CD8-positive, alpha-beta memory T cell (primary cell): ENCODE measurements around the gene LAMTOR3. TPM values are rescaled to one million over a fixed set of nuclear protein-coding genes. Genes with fewer than 3 reads are reported as not detected.

Source experiments
- CTCF ChIA-PET: fragments of 350-600 bp; sonication (Branson Sonifier 250); formaldehyde crosslinking; loops from one replicate; lab custom pipeline; 2021; ENCODE audit warnings: antibody characterized with exemption; lab: Charles Lee
- POLR2A ChIA-PET: fragments of 350-600 bp; sonication (Branson Sonifier 250); formaldehyde crosslinking; loops from one replicate; lab custom pipeline; 2021; ENCODE audit warnings: antibody characterized with exemption; lab: Charles Lee
- DNase-seq, 5 donors: peaks; one replicate each; pipeline versions ENCODE4 v3.0.0 to v3.0.0-alpha.2; 2020 to 2022; ENCODE audit warnings: mixed read lengths in 1 of 5
- H3K27ac ChIP-seq: one replicate; pipeline ENCODE4 v1.7.0; 2013; ENCODE audit warnings: low read depth, mild to moderate bottlenecking, low read length, moderate library complexity
- H3K27me3 ChIP-seq: 2 replicates; pipeline ENCODE4 v1.7.0; 2013; ENCODE audit warnings: low read length, mild to moderate bottlenecking; ENCODE audit not compliant: insufficient read depth, poor library complexity, severe bottlenecking
- H3K36me3 ChIP-seq: 2 replicates; pipeline ENCODE4 v1.7.0; 2013; ENCODE audit warnings: mild to moderate bottlenecking, low read length, moderate library complexity; ENCODE audit not compliant: insufficient read depth
- H3K4me1 ChIP-seq: 2 replicates; pipeline ENCODE4 v1.7.0; 2013; ENCODE audit warnings: mild to moderate bottlenecking, low read length, moderate library complexity; ENCODE audit not compliant: insufficient read depth
- H3K4me3 ChIP-seq: 2 replicates; pipeline ENCODE4 v1.7.0; 2013; ENCODE audit warnings: mild to moderate bottlenecking, low read length
- H3K9me3 ChIP-seq: 2 replicates; pipeline ENCODE4 v1.7.0; 2013; ENCODE audit warnings: mild to moderate bottlenecking, low read length
- H3K27ac Mint-ChIP-seq, 8 donors: one replicate each; pipeline ENCODE4 v1.8.0; 2020 to 2021; ENCODE audit warnings: mixed read lengths in 8 of 8, mild to moderate bottlenecking in 6 of 8, inconsistent platforms in 3 of 8, moderate library complexity in 3 of 8
- H3K27me3 Mint-ChIP-seq, 2 donors: one replicate each; pipeline ENCODE4 v1.8.0; 2020 to 2021; ENCODE audit warnings: mixed read lengths in 2 of 2, mild to moderate bottlenecking in 1 of 2, moderate library complexity in 1 of 2
- H3K36me3 Mint-ChIP-seq, 3 donors: one replicate each; pipeline ENCODE4 v1.8.0; 2020 to 2021; ENCODE audit warnings: mixed read lengths in 3 of 3, inconsistent platforms in 1 of 3, mild to moderate bottlenecking in 1 of 3
- H3K4me1 Mint-ChIP-seq, 3 donors: one replicate each; pipeline ENCODE4 v1.8.0; 2020 to 2021; ENCODE audit warnings: mixed read lengths in 3 of 3, inconsistent platforms in 1 of 3, mild to moderate bottlenecking in 1 of 3
- H3K4me3 Mint-ChIP-seq, 7 donors: one replicate each; pipeline ENCODE4 v1.8.0; 2020 to 2021; ENCODE audit warnings: mixed read lengths in 7 of 7, mild to moderate bottlenecking in 6 of 7, moderate library complexity in 4 of 7, inconsistent platforms in 2 of 7
- H3K9me3 Mint-ChIP-seq, 5 donors: one replicate each; pipeline ENCODE4 v1.8.0; 2020 to 2022; ENCODE audit warnings: mixed read lengths in 5 of 5, mild to moderate bottlenecking in 3 of 5, moderate library complexity in 2 of 5, inconsistent platforms in 1 of 5
- polyA plus RNA-seq: library from polyadenylated mRNA; unstranded; fragments of 300-500 nt; fragmentation: Illumina TruSeq; gene quantifications from one replicate; pipeline ENCODE4 v1.2.3, GENCODE V29; 2021
- total RNA-seq, 2 experiments: library from RNA; stranded (reverse); gene quantifications; one replicate each; pipeline ENCODE4 v1.2.3, GENCODE V29; 2021

Gene LAMTOR3
- total and polyA plus RNA-seq, 3 experiments from 2014 or later = 35.7 to 39.0 (median 37.9) TPM

- no peak overlapping the region for H3K4me3 ChIP-seq
- Mint-ChIP-seq H3K36me3 (peaks cover 0 to 31% (median 10%) of the 10 kb centered on the region in 3 donors), H3K4me1 (peaks cover 9 to 44% (median 24%) of the 10 kb centered on the region in 3 donors), H3K27ac (peak overlapping the region in 2 of 8 donors; percentile 22 to 59), H3K27me3 (no peaks in the 10 kb centered on the region), H3K4me3 (no peak overlapping the region), H3K9me3 (no peaks in the 10 kb centered on the region)
- peak overlapping the region; percentile 51 for H3K27ac ChIP-seq
- POLR2A ChIA-PET = no interaction called here
- DNase-seq = no peak
- no peaks in the 10 kb centered on the region for H3K36me3 ChIP-seq
- H3K4me1 ChIP-seq = peaks cover 26% of the 10 kb centered on the region
- CTCF ChIA-PET = no interaction called here
- no peaks in the 10 kb centered on the region for H3K27me3 ChIP-seq
- no peaks in the 10 kb centered on the region for H3K9me3 ChIP-seq
Observed at GRCh38 chr4:99843413-99843812, 50.8 kb downstream of the LAMTOR3 start.

- POLR2A ChIA-PET = no interaction called here
- Mint-ChIP-seq H3K36me3 (peaks cover 0 to 44% (median 15%) of the 10 kb centered on the region in 3 donors), H3K9me3 (no peaks in the 10 kb centered on the region), H3K27ac (peak overlapping the region in 2 of 8 donors; percentile 29 to 46), H3K4me3 (no peak overlapping the region), H3K27me3 (no peaks in the 10 kb centered on the region), H3K4me1 (peaks cover 9 to 22% (median 11%) of the 10 kb centered on the region in 3 donors)
- CTCF ChIA-PET = no interaction called here
- Histone ChIP-seq H3K4me3 (no peak overlapping the region), H3K9me3 (no peaks in the 10 kb centered on the region), H3K27me3 (no peaks in the 10 kb centered on the region), H3K36me3 (peaks cover 6% of the 10 kb centered on the region), H3K27ac (no peak overlapping the region), H3K4me1 (peaks cover 13% of the 10 kb centered on the region)
- no peak for DNase-seq
Observed at GRCh38 chr4:99841129-99841528, 53.1 kb downstream of the LAMTOR3 start.

DNA sequence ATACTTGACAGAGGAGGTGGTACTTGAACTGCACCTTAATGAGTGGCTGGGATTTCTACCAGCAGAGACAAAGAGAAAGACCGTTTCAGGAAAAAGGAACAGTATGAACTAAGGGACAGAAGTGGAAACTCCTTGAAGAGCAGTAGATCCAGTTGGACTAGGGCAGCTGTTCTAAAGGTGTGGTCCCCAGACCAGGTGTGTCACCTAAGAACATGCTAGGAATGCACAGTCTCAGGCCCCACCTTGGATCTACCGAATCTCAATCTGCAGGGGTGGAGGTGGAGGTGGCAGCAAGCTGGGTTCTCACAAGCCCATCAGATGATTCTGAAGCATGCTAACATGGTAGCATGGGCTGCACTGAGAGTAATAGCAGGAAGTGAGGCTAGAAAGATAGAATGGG, 55.3 kb downstream of the LAMTOR3 start:
- Histone ChIP-seq H3K9me3 (no peaks in the 10 kb centered on the region), H3K27ac (no peak overlapping the region), H3K4me1 (no peaks in the 10 kb centered on the region), H3K27me3 (no peaks in the 10 kb centered on the region), H3K4me3 (no peak overlapping the region), H3K36me3 (peaks cover 16% of the 10 kb centered on the region)
- no peak overlapping the region for H3K4me3 Mint-ChIP-seq
- DNase-seq = no peak
- no peaks in the 10 kb centered on the region for H3K27me3 Mint-ChIP-seq
- H3K4me1 Mint-ChIP-seq = peaks cover 0 to 7% (median under 1%) of the 10 kb centered on the region in 3 donors
- peak overlapping the region in 1 of 8 donors; percentile 53 for H3K27ac Mint-ChIP-seq
- no peaks in the 10 kb centered on the region for H3K9me3 Mint-ChIP-seq
- peaks cover 0 to 54% (median 22%) of the 10 kb centered on the region in 3 donors for H3K36me3 Mint-ChIP-seq
- ChIA-PET CTCF (no interaction called here), POLR2A (no interaction called here)

DNA sequence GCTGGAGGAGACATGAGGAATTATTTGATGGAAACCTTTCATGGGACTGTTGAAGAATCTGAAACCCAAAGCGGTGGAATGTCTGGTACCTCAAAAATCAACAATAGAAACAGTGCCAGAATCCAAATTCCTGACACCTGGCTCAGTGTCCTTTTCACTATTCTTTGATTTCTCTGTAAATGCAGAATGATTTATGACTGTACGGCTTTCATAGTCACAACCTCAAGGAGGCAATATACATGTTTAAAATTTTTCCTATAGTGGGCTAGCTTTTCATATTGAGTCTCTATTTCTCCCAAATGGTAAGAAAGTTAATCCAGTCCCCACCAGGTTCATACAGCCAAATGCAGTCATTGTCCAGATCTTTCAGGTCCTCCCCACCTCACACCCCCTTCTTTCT, 58.3 kb downstream of the LAMTOR3 start:
- H3K36me3 ChIP-seq = peaks cover 16% of the 10 kb centered on the region
- Mint-ChIP-seq H3K9me3 (no peaks in the 10 kb centered on the region), H3K36me3 (peaks cover 0 to 36% (median 15%) of the 10 kb centered on the region in 3 donors), H3K27ac (no peak overlapping the region), H3K4me3 (no peak overlapping the region), H3K4me1 (peaks cover 0 to under 1% (median 0%) of the 10 kb centered on the region in 3 donors), H3K27me3 (no peaks in the 10 kb centered on the region)
- H3K27me3 ChIP-seq = no peaks in the 10 kb centered on the region
- no peak for DNase-seq
- H3K27ac ChIP-seq = no peak overlapping the region
- ChIA-PET POLR2A (no interaction called here), CTCF (no interaction called here)
- H3K9me3 ChIP-seq = no peaks in the 10 kb centered on the region
- H3K4me3 ChIP-seq = no peak overlapping the region
- H3K4me1 ChIP-seq = no peaks in the 10 kb centered on the region

GRCh38 chr4:99834569-99834968, 59.7 kb downstream of the LAMTOR3 start:
- POLR2A ChIA-PET = no interaction called here
- H3K9me3 Mint-ChIP-seq = no peaks in the 10 kb centered on the region
- H3K4me1 Mint-ChIP-seq = no peaks in the 10 kb centered on the region
- Histone ChIP-seq H3K4me1 (no peaks in the 10 kb centered on the region), H3K4me3 (no peak overlapping the region), H3K27ac (no peak overlapping the region), H3K27me3 (no peaks in the 10 kb centered on the region), H3K9me3 (no peaks in the 10 kb centered on the region), H3K36me3 (peaks cover 16% of the 10 kb centered on the region)
- H3K36me3 Mint-ChIP-seq = peaks cover 0 to 31% (median 15%) of the 10 kb centered on the region in 3 donors
- H3K4me3 Mint-ChIP-seq = no peak overlapping the region
- DNase-seq = no peak
- H3K27ac Mint-ChIP-seq = no peak overlapping the region
- CTCF ChIA-PET = no interaction called here
- H3K27me3 Mint-ChIP-seq = no peaks in the 10 kb centered on the region

GRCh38 chr4:99833756-99834155, 60.5 kb downstream of the LAMTOR3 start:
- Histone ChIP-seq H3K27me3 (no peaks in the 10 kb centered on the region), H3K9me3 (no peaks in the 10 kb centered on the region), H3K27ac (no peak overlapping the region), H3K4me3 (no peak overlapping the region), H3K36me3 (peaks cover 16% of the 10 kb centered on the region), H3K4me1 (no peaks in the 10 kb centered on the region)
- no peaks in the 10 kb centered on the region for H3K9me3 Mint-ChIP-seq
- ChIA-PET POLR2A (no interaction called here), CTCF (no interaction called here)
- peaks cover 0 to 27% (median 12%) of the 10 kb centered on the region in 3 donors for H3K36me3 Mint-ChIP-seq
- no peak overlapping the region for H3K4me3 Mint-ChIP-seq
- H3K27ac Mint-ChIP-seq = peak overlapping the region in 1 of 8 donors; percentile 38
- DNase-seq = no peak
- no peaks in the 10 kb centered on the region for H3K4me1 Mint-ChIP-seq
- H3K27me3 Mint-ChIP-seq = no peaks in the 10 kb centered on the region

- ChIA-PET POLR2A (no interaction called here), CTCF (no interaction called here)
- no peaks in the 10 kb centered on the region for H3K9me3 ChIP-seq
- H3K4me1 ChIP-seq = no peaks in the 10 kb centered on the region
- H3K4me3 Mint-ChIP-seq = no peak overlapping the region
- no peaks in the 10 kb centered on the region for H3K27me3 ChIP-seq
- no peak overlapping the region for H3K4me3 ChIP-seq
- H3K36me3 ChIP-seq = peaks cover 16% of the 10 kb centered on the region
- no peak for DNase-seq
- H3K4me1 Mint-ChIP-seq = peaks cover 0 to 3% (median 2%) of the 10 kb centered on the region in 3 donors
- H3K27ac Mint-ChIP-seq = no peak overlapping the region
- no peaks in the 10 kb centered on the region for H3K9me3 Mint-ChIP-seq
- peaks cover 0 to 28% (median 12%) of the 10 kb centered on the region in 3 donors for H3K36me3 Mint-ChIP-seq
- H3K27me3 Mint-ChIP-seq = no peaks in the 10 kb centered on the region
- no peak overlapping the region for H3K27ac ChIP-seq
Observed at GRCh38 chr4:99832758-99833157, 61.5 kb downstream of the LAMTOR3 start.

- H3K27me3 ChIP-seq = no peaks in the 10 kb centered on the region
- H3K4me1 ChIP-seq = no peaks in the 10 kb centered on the region
- no peaks in the 10 kb centered on the region for H3K9me3 ChIP-seq
- Mint-ChIP-seq H3K27ac (no peak overlapping the region), H3K4me3 (no peak overlapping the region), H3K27me3 (no peaks in the 10 kb centered on the region), H3K9me3 (no peaks in the 10 kb centered on the region), H3K36me3 (peaks cover 0 to 25% (median 12%) of the 10 kb centered on the region in 3 donors), H3K4me1 (peaks cover 0 to 5% (median 4%) of the 10 kb centered on the region in 3 donors)
- H3K36me3 ChIP-seq = peaks cover 16% of the 10 kb centered on the region
- H3K27ac ChIP-seq = no peak overlapping the region
- CTCF ChIA-PET = no interaction called here
- DNase-seq = no peak
- POLR2A ChIA-PET = no interaction called here
- no peak overlapping the region for H3K4me3 ChIP-seq
Observed at GRCh38 chr4:99832321-99832720, 61.9 kb downstream of the LAMTOR3 start.
